DMS153 (cell line): Measurements from ENCODE around the gene MED25.
"Not testable (repeated sequence)": the region's sequence is repeated elsewhere in the genome, so short reads cannot be mapped to it uniquely, and the experiment has no call there.

Experiments used
- DNase-seq: peaks from one replicate; lab custom pipeline; 2025; lab: John Stamatoyannopoulos, UW

MED25 gene

GRCh38 chr19:49816590-49816989, 1.5 kb upstream of the MED25 start:
- no peak for DNase-seq

- DNase-seq, result no peak
Observed at GRCh38 chr19:49818649-49819370, 721 bp downstream of the MED25 start.

GRCh38 chr19:49819452-49820115, 1.5 kb downstream of the MED25 start:
- not testable (repeated sequence) for DNase-seq

- DNase-seq, result peak; percentile 80
Observed at GRCh38 chr19:49820125-49820524, 2.0 kb downstream of the MED25 start.

GRCh38 chr19:49823472-49823871, 5.4 kb downstream of the MED25 start:
- DNase-seq, result peak; percentile 60

GRCh38 chr19:49824662-49825061, 6.6 kb downstream of the MED25 start:
- no peak for DNase-seq

- DNase-seq, result no peak
Observed at GRCh38 chr19:49827034-49827433, 8.9 kb downstream of the MED25 start.

- DNase-seq, result no peak
Observed at GRCh38 chr19:49829200-49829599, 11.1 kb downstream of the MED25 start.

GRCh38 chr19:49829721-49830120, 11.6 kb downstream of the MED25 start:
- no peak for DNase-seq

GRCh38 chr19:49830766-49831165, 12.7 kb downstream of the MED25 start:
- DNase-seq, result no peak

- no peak for DNase-seq
Observed at GRCh38 chr19:49831592-49831991, 13.5 kb downstream of the MED25 start.

GRCh38 chr19:49832556-49832955, 14.5 kb downstream of the MED25 start:
- no peak for DNase-seq

GRCh38 chr19:49833599-49833998, 15.5 kb downstream of the MED25 start:
- DNase-seq, result no peak

GRCh38 chr19:49835562-49835961, 17.5 kb downstream of the MED25 start:
- no peak for DNase-seq

- DNase-seq, result no peak
Observed at GRCh38 chr19:49836176-49837008, 18.3 kb downstream of the MED25 start.

- no peak for DNase-seq
Observed at GRCh38 chr19:49837009-49837310, 18.9 kb downstream of the MED25 start.

- no peak for DNase-seq
Observed at GRCh38 chr19:49837425-49837824, 19.3 kb downstream of the MED25 start.

GRCh38 chr19:49838885-49839588, 20.9 kb downstream of the MED25 start:
- DNase-seq, result no peak

- no peak for DNase-seq
Observed at GRCh38 chr19:49839713-49840112, 21.6 kb downstream of the MED25 start.

- DNase-seq, result no peak
Observed at GRCh38 chr19:49840321-49840720, 22.2 kb downstream of the MED25 start.

GRCh38 chr19:49840736-49841249, 22.7 kb downstream of the MED25 start:
- DNase-seq, result no peak

- DNase-seq, result no peak
Observed at GRCh38 chr19:49843265-49843664, 25.2 kb downstream of the MED25 start.
